MG63 (cell line): ENCODE results near the gene TGM3. TPM values are rescaled to one million over a fixed set of nuclear protein-coding genes. Genes with fewer than 3 reads are reported as not detected.

Source experiments
- DNase-seq: peaks from one replicate; pipeline ENCODE4 v3.0.0-alpha.2; 2020
- H3K27me3 ChIP-seq: fragments of 250-450 bp; sonication (Bioruptor Pico); 2 replicates; pipeline ENCODE4 v1.5.1; 2020; ENCODE audit warnings: mild to moderate bottlenecking, moderate library complexity
- H3K36me3 ChIP-seq: fragments of 250-450 bp; sonication (Bioruptor Pico); 2 replicates; pipeline ENCODE4 v1.5.1; 2020; ENCODE audit warnings: mild to moderate bottlenecking, moderate library complexity
- H3K4me3 ChIP-seq: fragments of 250-450 bp; sonication (Bioruptor Pico); 2 replicates; pipeline ENCODE4 v1.5.1; 2020; ENCODE audit warnings: mild to moderate bottlenecking, moderate library complexity
- H3K9me3 ChIP-seq: fragments of 250-450 bp; sonication (Bioruptor Pico); 2 replicates; pipeline ENCODE4 v1.5.1; 2020; ENCODE audit warnings: mild to moderate bottlenecking, moderate library complexity
- total RNA-seq: library from RNA; depleted of rRNA; stranded (reverse); fragments of >200 nt; shearing (Covaris generic); gene quantifications from 2 replicates; pipeline ENCODE4 v1.2.3, GENCODE V29; 2014; ENCODE audit warnings: low replicate concordance

Gene TGM3
- total RNA-seq, 1 experiment from 2014 or later: not detected

DNA sequence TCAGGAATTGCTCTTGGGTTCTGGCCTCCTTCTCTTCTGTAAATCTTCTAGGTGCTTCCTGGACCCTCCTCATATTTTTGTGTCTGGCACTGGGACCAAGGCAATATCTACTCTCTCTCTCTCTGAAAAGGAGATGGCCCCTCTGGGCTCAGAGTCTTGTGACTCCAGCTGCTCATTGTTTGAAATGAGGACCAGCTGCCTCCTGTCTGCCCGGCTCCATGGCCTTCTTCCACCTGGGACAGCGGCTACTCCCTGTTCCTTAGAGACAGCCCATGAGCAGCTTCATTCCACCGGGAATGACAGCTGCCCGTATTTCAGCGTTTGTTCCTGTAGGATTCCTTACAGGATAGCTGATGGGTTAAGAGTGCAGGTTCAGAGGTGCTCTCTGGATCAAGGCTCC, 2.9 kb downstream of the TGM3 start:
- no peak overlapping the region for H3K4me3 ChIP-seq
- no peaks in the 10 kb centered on the region for H3K36me3 ChIP-seq
- DNase-seq: no peak
- H3K27me3 ChIP-seq: no peaks in the 10 kb centered on the region
- no peaks in the 10 kb centered on the region for H3K9me3 ChIP-seq

DNA sequence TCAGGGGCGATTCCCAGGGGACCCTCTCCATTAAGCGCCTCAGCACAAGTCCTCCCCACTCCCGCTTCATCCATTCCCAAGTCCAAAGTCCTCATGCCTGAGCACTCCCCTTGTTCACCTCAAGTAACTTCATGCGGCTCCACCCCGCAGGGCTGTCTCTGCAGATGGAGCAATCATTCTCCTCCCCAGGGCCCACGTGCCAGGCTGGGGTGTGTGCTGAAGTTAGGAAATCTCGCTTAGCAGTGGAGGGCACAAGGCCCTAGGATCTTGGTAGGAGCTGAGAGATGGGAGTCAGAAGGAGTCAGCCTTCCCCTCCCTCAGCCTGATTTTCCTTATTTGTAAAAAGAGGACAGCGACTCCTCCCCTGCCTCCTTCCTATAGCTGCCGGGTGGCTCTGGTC, 3.5 kb downstream of the TGM3 start:
- no peak for DNase-seq
- no peaks in the 10 kb centered on the region for H3K36me3 ChIP-seq
- no peaks in the 10 kb centered on the region for H3K9me3 ChIP-seq
- no peaks in the 10 kb centered on the region for H3K27me3 ChIP-seq
- no peak overlapping the region for H3K4me3 ChIP-seq

DNA sequence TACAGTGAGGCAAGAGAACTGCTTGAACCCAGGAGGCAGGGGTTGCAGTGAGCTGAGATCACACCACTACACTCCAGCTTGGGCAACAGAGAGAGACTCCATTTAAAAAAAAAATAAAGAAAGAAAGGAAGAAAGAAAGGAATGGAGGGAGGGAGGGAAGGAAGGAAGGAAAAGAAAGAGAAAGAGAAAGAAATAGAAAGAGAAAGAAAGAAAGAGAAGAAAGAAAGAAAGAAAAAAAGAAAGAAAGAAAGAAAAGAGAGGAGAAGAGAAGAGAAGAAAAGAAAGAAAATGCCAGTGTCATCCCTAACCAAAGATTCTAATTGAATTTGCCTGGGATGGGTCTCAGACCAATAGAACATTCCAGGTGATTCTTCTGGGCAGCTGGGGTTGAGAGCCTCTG, 4.2 kb downstream of the TGM3 start:
- no peak for DNase-seq
- Histone ChIP-seq H3K4me3 (no peak overlapping the region), H3K9me3 (no peaks in the 10 kb centered on the region), H3K36me3 (no peaks in the 10 kb centered on the region), H3K27me3 (no peaks in the 10 kb centered on the region)

DNA sequence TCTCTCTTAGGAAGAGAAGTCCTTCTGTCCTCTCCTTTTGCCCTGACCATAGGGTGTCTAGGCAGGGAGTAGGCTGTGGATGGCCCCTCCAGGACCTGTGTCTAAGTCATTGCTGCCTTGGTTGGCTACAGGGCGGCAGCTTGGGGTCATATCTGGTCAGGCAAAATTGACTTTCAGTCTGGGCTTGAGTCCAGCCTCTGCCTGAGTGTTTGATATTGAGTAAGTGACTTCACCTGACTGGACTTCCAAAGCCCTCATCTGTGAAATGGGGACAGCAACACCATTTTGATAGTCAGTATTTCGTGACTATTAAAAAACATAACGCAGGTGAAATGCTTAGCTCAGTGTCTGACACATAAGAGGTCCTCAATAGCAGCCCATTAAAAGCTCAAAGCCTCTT, 4.6 kb downstream of the TGM3 start:
- H3K36me3 ChIP-seq: no peaks in the 10 kb centered on the region

DNA sequence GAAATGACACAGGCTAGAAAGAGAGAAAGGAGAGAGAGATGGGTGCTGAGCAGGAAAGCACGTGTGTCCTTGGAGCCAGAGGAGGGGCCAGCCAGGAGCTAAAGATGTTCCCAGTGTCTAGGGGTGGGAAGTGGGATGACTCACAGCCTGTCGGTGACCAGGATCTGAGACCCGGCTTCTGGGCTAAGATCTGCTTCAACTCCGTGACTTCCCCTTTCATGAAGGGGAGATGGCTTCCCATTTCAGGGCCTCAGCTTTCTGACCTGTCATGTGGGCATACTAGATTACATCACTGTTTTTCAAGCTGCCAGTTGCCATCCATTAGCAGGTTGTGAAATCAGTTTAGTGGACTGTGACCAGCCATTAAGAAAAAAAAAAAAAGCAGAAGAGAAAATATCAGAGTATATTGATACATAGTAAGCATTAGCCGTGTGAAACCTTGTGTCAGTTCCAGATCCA, 5.4 kb downstream of the TGM3 start:
- Histone ChIP-seq H3K4me3 (no peak overlapping the region), H3K27me3 (no peaks in the 10 kb centered on the region), H3K9me3 (no peaks in the 10 kb centered on the region), H3K36me3 (no peaks in the 10 kb centered on the region)
- DNase-seq: no peak

More for the DNA sequence above, 4.6 kb downstream of the TGM3 start:
- no peak for DNase-seq
- no peaks in the 10 kb centered on the region for H3K27me3 ChIP-seq
- no peaks in the 10 kb centered on the region for H3K9me3 ChIP-seq
- no peak overlapping the region for H3K4me3 ChIP-seq

DNA sequence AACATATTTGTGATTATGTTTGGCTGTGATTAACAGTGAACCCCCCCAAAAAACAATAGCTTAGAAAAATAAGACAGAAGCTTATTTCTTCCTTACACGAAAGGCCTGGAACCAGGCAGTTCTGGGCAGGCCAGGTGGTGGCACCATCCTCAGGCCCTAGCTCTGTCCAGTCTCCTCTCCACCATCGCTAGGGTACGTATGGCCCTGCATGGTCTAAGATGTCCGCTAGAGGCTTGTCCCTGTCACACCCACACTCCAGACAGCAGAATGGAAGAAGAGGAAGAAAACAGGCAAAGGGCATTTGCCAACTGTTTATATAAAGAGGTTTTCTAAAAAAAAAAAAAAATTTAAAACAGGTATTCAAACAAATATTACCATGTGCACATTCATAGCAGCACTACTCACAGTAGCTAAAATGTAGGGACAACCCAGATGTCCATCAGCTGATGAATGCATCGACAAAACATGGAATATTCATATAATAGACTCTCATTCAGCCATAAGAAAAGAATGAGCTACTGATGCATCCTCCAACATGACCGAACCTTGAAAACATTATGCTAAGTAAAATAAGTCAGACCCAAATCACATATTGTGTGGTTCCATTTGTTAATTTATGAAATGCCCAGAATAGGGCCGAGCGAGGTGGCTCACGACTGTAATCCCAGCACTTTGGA, 6.7 kb downstream of the TGM3 start:
- Histone ChIP-seq H3K9me3 (no peaks in the 10 kb centered on the region), H3K27me3 (no peaks in the 10 kb centered on the region), H3K36me3 (no peaks in the 10 kb centered on the region), H3K4me3 (no peak overlapping the region)
- no peak for DNase-seq

DNA sequence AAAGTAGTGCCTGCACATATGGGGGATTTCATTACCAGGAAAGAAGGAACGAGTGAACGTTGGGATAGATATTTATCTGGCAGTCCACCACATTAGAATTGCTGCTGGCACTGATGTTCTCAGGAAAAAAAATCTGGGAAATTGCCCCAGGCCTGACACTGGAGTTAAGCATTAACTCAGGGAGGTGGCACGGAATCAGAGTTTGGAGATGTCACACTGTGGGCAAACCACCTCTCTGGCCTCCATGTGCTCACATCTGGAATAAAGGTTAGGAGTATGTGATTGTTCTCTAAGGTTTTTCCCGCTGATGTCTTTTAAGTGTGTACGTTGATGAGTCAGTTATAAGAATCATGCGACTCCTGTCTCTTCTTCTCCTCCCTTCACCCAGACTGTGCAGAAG, 7.9 kb downstream of the TGM3 start:
- H3K27me3 ChIP-seq: no peaks in the 10 kb centered on the region
- H3K36me3 ChIP-seq: no peaks in the 10 kb centered on the region
- DNase-seq: peak; percentile 17
- no peaks in the 10 kb centered on the region for H3K9me3 ChIP-seq
- H3K4me3 ChIP-seq: no peak overlapping the region

DNA sequence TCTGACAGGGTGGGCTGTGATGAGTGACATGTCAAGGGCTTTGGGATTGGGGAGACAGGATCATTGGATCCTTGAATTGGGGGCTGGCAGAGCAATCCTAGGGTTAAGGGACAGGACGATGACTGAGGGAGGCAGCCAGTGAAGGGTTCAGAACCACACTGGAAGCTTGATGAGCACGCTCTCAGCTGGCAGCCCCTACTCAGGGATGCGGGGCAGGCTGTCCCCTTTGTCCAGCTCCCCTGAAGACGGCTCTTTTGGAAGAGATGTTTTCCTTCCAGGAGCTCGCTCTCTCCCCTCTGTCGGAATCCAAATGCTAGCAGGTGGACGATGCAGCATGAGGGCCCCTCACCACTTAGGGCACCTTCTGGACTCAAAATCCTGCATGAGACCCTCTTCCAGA, 8.4 kb downstream of the TGM3 start:
- H3K9me3 ChIP-seq: no peaks in the 10 kb centered on the region
- H3K4me3 ChIP-seq: no peak overlapping the region
- no peaks in the 10 kb centered on the region for H3K36me3 ChIP-seq
- no peaks in the 10 kb centered on the region for H3K27me3 ChIP-seq
- DNase-seq: no peak

DNA sequence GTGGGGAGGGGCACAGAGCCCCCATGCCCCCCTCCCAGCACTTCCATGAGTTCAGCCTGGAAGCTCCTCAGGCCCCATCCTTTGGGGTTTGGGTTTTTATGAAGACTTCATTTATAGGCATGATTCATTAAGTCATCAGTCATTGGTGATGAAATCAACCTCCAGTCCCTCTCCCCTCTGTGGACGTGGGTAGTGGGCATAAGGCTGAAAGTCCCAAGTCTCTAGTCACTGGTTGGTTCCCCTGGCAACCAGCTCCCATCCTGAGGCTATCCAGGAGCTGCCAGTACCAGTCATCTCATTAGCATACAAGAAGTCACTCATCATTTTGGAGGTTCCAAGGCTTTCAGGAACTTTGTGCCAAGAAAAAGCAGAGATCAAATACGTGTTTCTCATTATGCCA, 9.2 kb downstream of the TGM3 start:
- H3K4me3 ChIP-seq: no peak overlapping the region
- no peaks in the 10 kb centered on the region for H3K9me3 ChIP-seq
- no peaks in the 10 kb centered on the region for H3K27me3 ChIP-seq
- no peaks in the 10 kb centered on the region for H3K36me3 ChIP-seq
- DNase-seq: no peak

DNA sequence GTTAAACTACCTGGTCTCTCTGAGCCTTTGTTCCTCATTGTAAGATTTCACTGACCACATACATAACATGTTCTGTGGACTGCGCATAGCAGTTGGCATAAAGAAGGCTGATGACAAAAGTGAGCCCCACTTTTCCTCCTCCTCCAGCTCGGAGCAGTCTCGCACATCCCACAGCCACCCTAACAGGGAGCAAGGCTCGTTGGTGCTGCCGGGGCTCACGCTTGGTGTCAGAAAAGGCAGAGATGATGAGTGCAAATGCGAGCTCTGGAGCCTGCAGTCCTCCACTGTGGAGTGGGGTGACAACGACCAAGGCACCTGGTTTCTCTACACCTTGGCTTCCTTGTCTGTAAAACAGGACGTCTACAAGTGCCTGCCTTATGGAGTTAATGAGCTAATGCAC, 9.7 kb downstream of the TGM3 start:
- no peaks in the 10 kb centered on the region for H3K36me3 ChIP-seq
- no peaks in the 10 kb centered on the region for H3K9me3 ChIP-seq
- no peak overlapping the region for H3K4me3 ChIP-seq
- DNase-seq: no peak
- H3K27me3 ChIP-seq: no peaks in the 10 kb centered on the region

DNA sequence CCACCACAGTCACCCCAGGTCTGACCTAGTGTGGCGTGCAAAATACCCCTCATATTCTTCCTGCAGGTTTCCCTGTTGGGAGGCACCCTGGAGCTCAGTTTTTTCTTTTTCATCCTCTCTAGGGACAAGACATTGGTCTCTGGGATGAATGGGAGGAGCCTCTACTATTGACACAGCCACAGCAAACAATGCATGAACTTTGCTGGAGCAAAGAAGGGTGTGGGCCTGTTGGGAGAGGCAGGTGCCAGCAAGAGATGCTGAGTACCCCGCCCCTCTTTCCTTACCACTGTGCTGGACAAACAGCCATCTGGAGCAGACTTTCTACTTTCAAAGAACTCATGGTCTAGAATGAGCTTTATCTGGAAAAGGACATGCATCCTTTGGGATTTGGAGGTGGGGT, 10.1 kb downstream of the TGM3 start:
- DNase-seq: no peak
- Histone ChIP-seq H3K36me3 (no peaks in the 10 kb centered on the region), H3K27me3 (no peaks in the 10 kb centered on the region), H3K4me3 (no peak overlapping the region), H3K9me3 (no peaks in the 10 kb centered on the region)

DNA sequence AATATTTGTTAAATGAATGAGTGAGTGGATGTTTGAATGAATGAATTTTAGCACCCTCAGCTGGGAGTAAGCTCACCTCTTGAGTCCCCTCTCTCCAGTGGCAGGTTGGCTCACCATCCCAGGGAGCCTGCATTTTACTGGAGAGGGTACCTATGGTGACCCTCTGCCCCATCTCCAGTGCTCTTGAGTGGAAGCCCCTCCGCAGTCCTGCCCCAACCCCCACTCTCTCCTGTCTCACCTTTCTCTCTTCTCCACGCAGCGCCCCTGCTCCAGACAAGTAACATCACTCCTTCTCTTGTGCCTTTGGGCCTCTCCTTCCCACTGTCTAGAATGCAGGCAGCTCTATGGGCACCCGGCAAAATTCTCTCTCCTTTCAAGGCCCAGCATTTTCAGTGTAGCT, 11.3 kb downstream of the TGM3 start:
- Histone ChIP-seq H3K9me3 (no peaks in the 10 kb centered on the region), H3K27me3 (no peaks in the 10 kb centered on the region), H3K36me3 (no peaks in the 10 kb centered on the region), H3K4me3 (no peak overlapping the region)
- DNase-seq: no peak

DNA sequence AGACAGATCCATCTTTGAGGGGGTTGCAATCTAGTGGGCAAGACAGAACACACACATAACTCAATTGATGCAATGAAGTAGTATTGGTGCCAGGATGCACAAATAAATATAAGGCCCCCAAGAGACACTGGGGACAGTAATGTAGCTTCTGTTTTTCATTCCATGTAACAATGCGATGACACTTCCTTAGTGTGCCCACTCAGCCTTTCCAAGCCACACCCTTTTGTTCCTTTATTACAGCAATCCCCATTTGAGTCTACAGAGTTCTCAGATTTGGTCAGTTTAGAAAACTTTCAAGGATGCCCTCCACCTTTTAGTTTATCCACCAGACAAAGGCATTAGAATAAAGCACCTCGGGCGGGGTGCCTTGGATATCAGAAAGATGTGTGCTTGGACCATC, 15.5 kb downstream of the TGM3 start:
- no peaks in the 10 kb centered on the region for H3K36me3 ChIP-seq
- DNase-seq: no peak
- no peaks in the 10 kb centered on the region for H3K9me3 ChIP-seq
- H3K4me3 ChIP-seq: no peak overlapping the region
- H3K27me3 ChIP-seq: no peaks in the 10 kb centered on the region

DNA sequence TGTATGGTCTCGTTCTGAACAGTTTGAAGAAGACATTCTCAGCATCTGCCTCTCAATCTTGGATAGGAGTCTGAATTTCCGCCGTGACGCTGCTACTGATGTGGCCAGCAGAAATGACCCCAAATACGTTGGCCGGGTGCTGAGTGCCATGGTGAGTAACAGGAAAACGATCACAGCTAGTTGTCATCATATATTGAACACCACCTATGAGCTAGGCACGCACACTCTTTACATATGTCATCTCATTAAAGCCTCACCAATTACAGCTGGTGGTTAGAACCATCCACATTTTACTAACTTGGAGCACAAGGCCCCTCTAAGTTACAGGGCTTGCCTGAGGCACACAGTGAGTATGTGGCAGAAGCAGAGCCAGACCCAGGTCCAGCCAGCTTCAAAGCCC, 17.1 kb downstream of the TGM3 start:
- peak; percentile 64 for DNase-seq
- H3K36me3 ChIP-seq: no peaks in the 10 kb centered on the region
- no peaks in the 10 kb centered on the region for H3K27me3 ChIP-seq
- H3K4me3 ChIP-seq: no peak overlapping the region
- H3K9me3 ChIP-seq: no peaks in the 10 kb centered on the region

DNA sequence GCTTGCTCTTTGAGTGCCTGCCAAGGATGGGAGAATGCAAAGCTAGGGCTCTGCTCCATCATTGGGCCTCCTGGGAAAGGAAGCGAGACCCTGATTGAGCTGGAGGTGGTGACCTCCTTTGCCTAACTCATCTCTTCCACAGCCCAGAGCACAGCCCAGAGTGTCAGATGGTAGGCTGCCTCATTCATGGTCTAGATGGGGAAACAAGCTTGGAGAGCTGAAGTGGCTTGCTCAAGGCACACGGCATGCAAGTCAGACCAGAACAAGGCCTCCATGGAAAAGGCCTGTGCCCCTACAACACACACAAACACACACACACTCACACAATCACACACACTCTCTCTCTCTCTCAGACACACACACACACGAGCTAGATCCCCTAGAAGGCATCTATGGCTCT, 17.5 kb downstream of the TGM3 start:
- no peak overlapping the region for H3K4me3 ChIP-seq
- DNase-seq: no peak

DNA sequence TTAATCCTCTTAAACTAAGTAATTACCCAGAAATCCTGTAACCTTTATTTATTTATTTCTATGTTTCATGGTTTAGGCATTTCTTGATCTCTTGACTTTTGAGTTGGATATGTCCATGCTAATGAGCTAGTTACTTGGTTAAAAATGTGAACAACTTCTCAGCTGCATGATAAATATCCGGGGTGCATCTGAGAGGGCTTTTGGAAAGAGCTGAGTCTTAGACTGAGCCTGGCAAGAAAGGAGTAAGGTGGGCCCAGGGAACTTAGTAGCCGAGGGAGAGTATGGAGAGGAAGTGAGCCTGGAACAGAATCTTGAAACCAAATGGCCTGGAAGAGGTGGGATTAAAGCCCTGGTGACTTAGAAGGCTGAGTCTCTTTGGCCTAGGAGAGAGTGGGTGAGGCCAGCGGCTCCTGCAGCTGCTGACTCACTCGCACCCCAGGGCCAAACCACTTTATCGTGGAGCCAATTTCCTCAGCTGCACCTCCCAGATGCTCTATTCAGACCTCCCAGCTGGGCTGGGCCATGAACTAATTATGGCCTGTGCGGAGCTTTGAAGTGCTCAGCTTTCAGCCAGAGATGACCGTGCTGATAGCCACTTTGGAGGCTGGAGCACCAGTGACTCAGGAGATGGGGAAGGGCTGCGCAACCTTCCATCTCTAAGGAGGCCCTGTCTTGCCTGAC, 19.1 kb downstream of the TGM3 start:
- Histone ChIP-seq H3K9me3 (no peaks in the 10 kb centered on the region), H3K36me3 (no peaks in the 10 kb centered on the region), H3K27me3 (no peaks in the 10 kb centered on the region), H3K4me3 (no peak overlapping the region)
- DNase-seq: peak; percentile 96

More for the DNA sequence above, 17.5 kb downstream of the TGM3 start:
- Histone ChIP-seq H3K36me3 (no peaks in the 10 kb centered on the region), H3K9me3 (no peaks in the 10 kb centered on the region), H3K27me3 (no peaks in the 10 kb centered on the region)

DNA sequence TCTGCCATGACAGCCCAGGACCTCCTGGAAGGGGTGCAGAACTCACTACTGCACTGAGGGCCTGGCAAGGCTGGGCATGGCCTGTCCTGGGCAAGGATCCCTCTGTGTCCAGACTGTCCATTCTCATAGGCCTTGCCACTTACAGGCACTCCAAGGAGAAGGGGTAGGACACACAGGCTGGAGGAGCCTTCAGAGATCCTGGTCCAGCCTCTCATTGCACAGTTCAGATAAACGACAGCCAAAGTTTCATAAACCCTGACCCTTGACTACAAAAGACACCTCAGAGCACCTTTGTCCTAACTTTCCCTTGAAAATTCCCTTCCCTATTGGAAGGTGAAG, 19.6 kb downstream of the TGM3 start:
- H3K36me3 ChIP-seq: no peaks in the 10 kb centered on the region
- H3K9me3 ChIP-seq: no peaks in the 10 kb centered on the region
- H3K4me3 ChIP-seq: no peak overlapping the region
- no peak for DNase-seq
- no peaks in the 10 kb centered on the region for H3K27me3 ChIP-seq

DNA sequence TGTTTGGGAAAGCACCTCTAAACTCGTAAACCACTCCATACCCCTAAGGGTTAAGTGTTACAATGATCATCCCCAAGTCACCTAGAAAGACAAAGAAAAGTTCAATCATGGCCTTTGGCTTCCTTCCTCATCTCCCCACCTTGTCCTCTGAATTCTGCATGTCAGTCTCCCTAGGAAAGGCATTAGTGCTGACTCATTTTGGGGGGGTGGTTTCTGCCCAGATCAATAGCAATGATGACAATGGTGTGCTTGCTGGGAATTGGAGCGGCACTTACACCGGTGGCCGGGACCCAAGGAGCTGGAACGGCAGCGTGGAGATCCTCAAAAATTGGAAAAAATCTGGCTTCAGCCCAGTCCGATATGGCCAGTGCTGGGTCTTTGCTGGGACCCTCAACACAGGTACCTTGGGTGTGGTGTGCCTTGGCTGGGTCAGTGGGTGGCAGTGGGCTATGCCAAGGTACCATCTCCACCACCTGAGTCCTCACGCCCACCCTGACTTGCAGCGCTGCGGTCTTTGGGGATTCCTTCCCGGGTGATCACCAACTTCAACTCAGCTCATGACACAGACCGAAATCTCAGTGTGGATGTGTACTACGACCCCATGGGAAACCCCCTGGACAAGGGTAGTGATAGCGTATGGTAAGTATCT, 21.2 kb downstream of the TGM3 start:
- no peak overlapping the region for H3K4me3 ChIP-seq
- H3K9me3 ChIP-seq: no peaks in the 10 kb centered on the region
- H3K27me3 ChIP-seq: no peaks in the 10 kb centered on the region
- no peaks in the 10 kb centered on the region for H3K36me3 ChIP-seq
- no peak for DNase-seq
